ENCODE measurements around the gene NUP58.
A peak's percentile ranks its signal among the peaks of the same experiment; 100 is the strongest.

The NUP58 gene

DNA sequence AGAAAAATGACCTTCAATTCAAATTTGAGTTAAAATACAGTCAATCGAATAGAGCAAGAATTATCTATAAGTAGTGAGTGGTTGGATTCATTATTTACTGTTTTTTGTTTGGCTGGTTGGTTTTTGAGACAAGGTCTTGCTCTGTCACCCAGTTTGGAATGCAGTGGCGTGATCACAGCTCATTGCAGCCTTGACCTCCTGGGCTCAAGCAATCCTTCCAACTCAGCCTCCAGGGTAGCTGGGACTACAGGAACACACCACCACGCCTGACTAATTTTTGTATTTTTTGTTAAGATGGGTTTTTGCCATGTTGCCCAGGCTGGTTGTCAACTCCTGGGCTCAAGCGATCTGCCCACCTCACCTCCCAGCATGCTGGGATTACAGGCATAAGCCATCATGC is 39.2 kb upstream of the NUP58 start:
- Histone ChIP-seq H3K79me1 (replicated peaks; ENCODE audit: low read length, poor library complexity, severe bottlenecking) (peaks cover 3% of the 10 kb centered on the region), H3K4me2 (ENCODE audit: low read length, poor library complexity, severe bottlenecking) (no peak overlapping the region), H3K36me3 (ENCODE audit: control insufficient read depth in 1 of 2, insufficient read depth in 2 of 2, low read depth in 1 of 2, low read length in 2 of 2) (peaks cover 4 to 86% of the 10 kb centered on the region in 2 experiments), H2BK120ac (ENCODE audit: low read depth, low read length) (no peak overlapping the region), H4K91ac (ENCODE audit: low read length) (no peak overlapping the region), H3K23ac (ENCODE audit: low read length in 2 of 2) (no peak overlapping the region), H4K8ac (ENCODE audit: low read length) (no peak overlapping the region), H3K9me3 (ENCODE audit: control insufficient read depth, low read length) (no peaks in the 10 kb centered on the region), H2AFZ (ENCODE audit: low read depth, low read length) (no peak overlapping the region), H2BK5ac (ENCODE audit: low read depth, low read length, poor library complexity, severe bottlenecking) (no peak overlapping the region), H3K27me3 (ENCODE audit: control insufficient read depth in 1 of 2, insufficient read depth in 1 of 2, low read length in 2 of 2) (no peaks in the 10 kb centered on the region), H2BK12ac (ENCODE audit: low read length in 2 of 2) (no peak overlapping the region), H3K14ac (ENCODE audit: low read length in 2 of 2) (no peak overlapping the region), H3K4ac (ENCODE audit: low read depth in 1 of 2, low read length in 2 of 2) (no peak overlapping the region), H3K9ac (ENCODE audit: low read length) (no peak overlapping the region), H2BK15ac (ENCODE audit: low read depth, poor library complexity, severe bottlenecking) (no peak overlapping the region), H3K27ac (ENCODE audit: low read length, poor library complexity, severe bottlenecking) (no peak overlapping the region), H3K4me3 (ENCODE audit: insufficient read depth in 1 of 2, low read depth in 1 of 2, low read length in 2 of 2) (no peak overlapping the region), H2AK5ac (ENCODE audit: low read length, severe bottlenecking) (no peak overlapping the region), H3K4me1 (ENCODE audit: control insufficient read depth, insufficient read depth, low read depth, low read length) (peaks cover 3% of the 10 kb centered on the region), H3K18ac (ENCODE audit: low read depth in 1 of 2, low read length in 2 of 2) (no peak overlapping the region)
- no peak for DNase-seq
- WGBS = 100% methylated on average over 3 of the region's 4 CpGs

DNA sequence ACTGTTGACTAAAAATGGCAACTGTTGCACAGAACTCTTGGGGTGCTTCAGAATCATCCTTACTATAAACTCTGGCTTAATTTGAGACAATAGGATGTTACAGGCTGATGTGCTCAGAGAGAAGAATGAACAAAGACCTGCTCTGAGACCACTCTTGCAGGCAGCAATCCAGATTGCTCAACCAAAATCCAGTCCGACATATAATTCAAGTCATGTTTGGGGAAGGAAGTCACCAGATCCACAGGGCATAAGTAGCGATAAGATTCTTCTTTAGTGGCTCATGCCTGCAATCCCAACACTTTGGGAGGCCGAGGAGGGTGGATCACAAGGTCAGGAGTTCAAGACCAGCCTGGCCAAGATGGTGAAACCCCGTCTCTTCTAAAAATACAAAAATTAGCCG is 34.7 kb upstream of the NUP58 start:
- Histone ChIP-seq H2BK5ac (ENCODE audit: low read depth, low read length, poor library complexity, severe bottlenecking) (no peak overlapping the region), H3K4ac (ENCODE audit: low read depth in 1 of 2, low read length in 2 of 2) (no peak overlapping the region), H3K9me3 (ENCODE audit: control insufficient read depth, low read length) (no peaks in the 10 kb centered on the region), H3K27me3 (ENCODE audit: control insufficient read depth in 1 of 2, insufficient read depth in 1 of 2, low read length in 2 of 2) (no peaks in the 10 kb centered on the region), H2BK12ac (ENCODE audit: low read length in 2 of 2) (no peak overlapping the region), H3K18ac (ENCODE audit: low read depth in 1 of 2, low read length in 2 of 2) (no peak overlapping the region), H2AFZ (ENCODE audit: low read depth, low read length) (no peak overlapping the region), H2AK5ac (ENCODE audit: low read length, severe bottlenecking) (no peak overlapping the region), H4K91ac (ENCODE audit: low read length) (no peak overlapping the region), H3K79me1 (replicated peaks; ENCODE audit: low read length, poor library complexity, severe bottlenecking) (peaks cover 19% of the 10 kb centered on the region), H3K23ac (ENCODE audit: low read length in 2 of 2) (no peak overlapping the region), H3K4me1 (ENCODE audit: control insufficient read depth, insufficient read depth, low read depth, low read length) (peaks cover 7% of the 10 kb centered on the region), H2BK15ac (ENCODE audit: low read depth, poor library complexity, severe bottlenecking) (no peak overlapping the region), H3K4me2 (ENCODE audit: low read length, poor library complexity, severe bottlenecking) (no peak overlapping the region), H2BK120ac (ENCODE audit: low read depth, low read length) (no peak overlapping the region), H4K8ac (ENCODE audit: low read length) (no peak overlapping the region), H3K9ac (ENCODE audit: low read length) (no peak overlapping the region), H3K14ac (ENCODE audit: low read length in 2 of 2) (no peak overlapping the region), H3K4me3 (ENCODE audit: insufficient read depth in 1 of 2, low read depth in 1 of 2, low read length in 2 of 2) (no peak overlapping the region), H3K27ac (ENCODE audit: low read length, poor library complexity, severe bottlenecking) (no peak overlapping the region), H3K36me3 (ENCODE audit: control insufficient read depth in 1 of 2, insufficient read depth in 2 of 2, low read depth in 1 of 2, low read length in 2 of 2) (peaks cover 14 to 67% of the 10 kb centered on the region in 2 experiments)
- no peak for DNase-seq
- WGBS = 94% methylated on average over 5 of the region's 5 CpGs

DNA sequence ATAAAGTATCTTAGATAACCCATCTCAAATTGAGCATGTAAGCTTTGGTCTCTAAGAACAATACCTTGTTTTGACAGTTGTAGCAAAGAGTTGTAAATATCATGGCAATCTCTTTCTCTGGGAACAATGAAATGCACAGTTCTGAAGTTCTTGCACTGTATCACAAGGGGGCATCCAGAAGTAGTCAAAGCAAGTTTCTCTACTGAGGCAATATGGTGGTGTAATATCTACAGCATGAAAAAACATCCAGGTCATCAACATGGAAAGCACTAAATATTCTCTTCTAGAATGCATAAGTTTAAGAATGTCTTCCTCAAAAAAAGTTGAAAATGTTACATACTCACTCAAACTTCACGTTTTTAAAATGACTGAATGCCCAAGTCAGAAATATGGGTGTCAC is 33.7 kb upstream of the NUP58 start:
- no peak overlapping the region for H2BK15ac ChIP-seq (ENCODE audit: low read depth, poor library complexity, severe bottlenecking)
- no peak overlapping the region for H3K23ac ChIP-seq (ENCODE audit: low read length in 2 of 2)
- H3K4ac ChIP-seq (ENCODE audit: low read depth in 1 of 2, low read length in 2 of 2) = no peak overlapping the region

DNA sequence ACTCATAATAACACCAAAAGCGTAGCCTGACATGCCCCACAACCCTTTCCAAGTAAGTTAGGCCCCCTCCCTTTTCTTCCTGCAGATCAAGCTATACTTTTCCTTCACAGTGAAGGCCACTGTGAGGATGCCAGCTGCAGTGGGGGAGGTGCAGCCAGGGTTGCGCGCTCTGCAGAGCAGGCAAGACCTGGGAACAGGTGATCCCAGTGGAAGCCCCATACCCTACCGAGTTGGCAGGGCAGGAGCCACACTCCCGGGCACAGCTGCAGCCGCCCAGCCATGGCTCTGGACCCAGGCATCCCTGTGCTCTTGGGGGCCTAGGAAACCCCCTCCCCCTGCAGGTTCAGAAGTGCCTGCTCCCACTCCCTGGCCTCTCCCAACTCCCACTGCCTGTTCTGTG is 32.9 kb upstream of the NUP58 start:
- Histone ChIP-seq H3K36me3 (ENCODE audit: control insufficient read depth in 1 of 2, insufficient read depth in 2 of 2, low read depth in 1 of 2, low read length in 2 of 2) (peaks cover 14 to 66% of the 10 kb centered on the region in 2 experiments), H3K4ac (ENCODE audit: low read depth in 1 of 2, low read length in 2 of 2) (no peak overlapping the region), H3K18ac (ENCODE audit: low read depth in 1 of 2, low read length in 2 of 2) (no peak overlapping the region), H3K79me1 (replicated peaks; ENCODE audit: low read length, poor library complexity, severe bottlenecking) (peaks cover 25% of the 10 kb centered on the region), H2AK5ac (ENCODE audit: low read length, severe bottlenecking) (no peak overlapping the region), H3K9me3 (ENCODE audit: control insufficient read depth, low read length) (no peaks in the 10 kb centered on the region), H3K4me2 (ENCODE audit: low read length, poor library complexity, severe bottlenecking) (no peak overlapping the region), H2BK15ac (ENCODE audit: low read depth, poor library complexity, severe bottlenecking) (no peak overlapping the region), H3K27ac (ENCODE audit: low read length, poor library complexity, severe bottlenecking) (no peak overlapping the region), H3K27me3 (ENCODE audit: control insufficient read depth in 1 of 2, insufficient read depth in 1 of 2, low read length in 2 of 2) (no peaks in the 10 kb centered on the region), H3K4me3 (ENCODE audit: insufficient read depth in 1 of 2, low read depth in 1 of 2, low read length in 2 of 2) (no peak overlapping the region), H2BK12ac (ENCODE audit: low read length in 2 of 2) (no peak overlapping the region), H4K91ac (ENCODE audit: low read length) (no peak overlapping the region), H3K9ac (ENCODE audit: low read length) (no peak overlapping the region), H2AFZ (ENCODE audit: low read depth, low read length) (no peak overlapping the region), H3K4me1 (ENCODE audit: control insufficient read depth, insufficient read depth, low read depth, low read length) (peaks cover 4% of the 10 kb centered on the region), H2BK5ac (ENCODE audit: low read depth, low read length, poor library complexity, severe bottlenecking) (no peak overlapping the region), H3K23ac (ENCODE audit: low read length in 2 of 2) (no peak overlapping the region), H2BK120ac (ENCODE audit: low read depth, low read length) (no peak overlapping the region), H4K8ac (ENCODE audit: low read length) (no peak overlapping the region), H3K14ac (ENCODE audit: low read length in 2 of 2) (peak overlapping the region in 1 of 2 experiments; percentile 9)
- 87% methylated on average over 6 of the region's 6 CpGs for WGBS
- DNase-seq = no peak

More for the DNA sequence above, 33.7 kb upstream of the NUP58 start:
- WGBS = 97% methylated on average over 1 of the region's 1 CpG
- H3K36me3 ChIP-seq (ENCODE audit: control insufficient read depth in 1 of 2, insufficient read depth in 2 of 2, low read depth in 1 of 2, low read length in 2 of 2) = peaks cover 14 to 66% of the 10 kb centered on the region in 2 experiments
- H2BK12ac ChIP-seq (ENCODE audit: low read length in 2 of 2) = no peak overlapping the region
- no peak overlapping the region for H2AFZ ChIP-seq (ENCODE audit: low read depth, low read length)
- peaks cover 4% of the 10 kb centered on the region for H3K4me1 ChIP-seq (ENCODE audit: control insufficient read depth, insufficient read depth, low read depth, low read length)
- no peak overlapping the region for H3K4me3 ChIP-seq (ENCODE audit: insufficient read depth in 1 of 2, low read depth in 1 of 2, low read length in 2 of 2)
- no peak overlapping the region for H3K4me2 ChIP-seq (ENCODE audit: low read length, poor library complexity, severe bottlenecking)
- no peak overlapping the region for H3K14ac ChIP-seq (ENCODE audit: low read length in 2 of 2)
- DNase-seq = peak; percentile 40
- no peak overlapping the region for H3K27ac ChIP-seq (ENCODE audit: low read length, poor library complexity, severe bottlenecking)
- H2AK5ac ChIP-seq (ENCODE audit: low read length, severe bottlenecking) = no peak overlapping the region
- no peak overlapping the region for H2BK120ac ChIP-seq (ENCODE audit: low read depth, low read length)
- no peaks in the 10 kb centered on the region for H3K9me3 ChIP-seq (ENCODE audit: control insufficient read depth, low read length)
- H2BK5ac ChIP-seq (ENCODE audit: low read depth, low read length, poor library complexity, severe bottlenecking) = no peak overlapping the region
- H3K18ac ChIP-seq (ENCODE audit: low read depth in 1 of 2, low read length in 2 of 2) = no peak overlapping the region
- H3K27me3 ChIP-seq (ENCODE audit: control insufficient read depth in 1 of 2, insufficient read depth in 1 of 2, low read length in 2 of 2) = no peaks in the 10 kb centered on the region
- H4K8ac ChIP-seq (ENCODE audit: low read length) = no peak overlapping the region
- no peak overlapping the region for H4K91ac ChIP-seq (ENCODE audit: low read length)
- no peak overlapping the region for H3K9ac ChIP-seq (ENCODE audit: low read length)
- H3K79me1 ChIP-seq (replicated peaks; ENCODE audit: low read length, poor library complexity, severe bottlenecking) = peaks cover 25% of the 10 kb centered on the region
